ENCODE measurements around the gene CCSER2.

DNA sequence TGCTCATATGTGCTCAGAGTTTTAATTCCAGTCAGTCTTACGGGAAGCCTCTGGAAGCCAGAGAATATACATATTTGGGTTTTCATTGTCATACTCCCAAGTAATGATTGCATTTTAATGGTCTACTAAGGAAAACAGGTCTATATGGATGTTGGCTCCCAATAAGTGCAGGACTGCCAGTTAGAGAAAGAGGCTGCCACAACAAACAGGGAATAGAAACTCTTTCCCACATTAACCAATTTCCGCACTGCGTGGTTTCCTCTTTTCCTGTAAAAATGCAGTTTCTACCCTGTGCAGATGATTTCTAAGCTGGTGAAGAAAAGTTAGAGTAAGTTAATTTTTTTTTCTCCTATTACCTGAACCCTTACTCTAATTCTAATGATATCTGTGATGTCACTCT, 78.2 kb downstream of the CCSER2 start:
- TF ChIP-seq, protein P1, sequence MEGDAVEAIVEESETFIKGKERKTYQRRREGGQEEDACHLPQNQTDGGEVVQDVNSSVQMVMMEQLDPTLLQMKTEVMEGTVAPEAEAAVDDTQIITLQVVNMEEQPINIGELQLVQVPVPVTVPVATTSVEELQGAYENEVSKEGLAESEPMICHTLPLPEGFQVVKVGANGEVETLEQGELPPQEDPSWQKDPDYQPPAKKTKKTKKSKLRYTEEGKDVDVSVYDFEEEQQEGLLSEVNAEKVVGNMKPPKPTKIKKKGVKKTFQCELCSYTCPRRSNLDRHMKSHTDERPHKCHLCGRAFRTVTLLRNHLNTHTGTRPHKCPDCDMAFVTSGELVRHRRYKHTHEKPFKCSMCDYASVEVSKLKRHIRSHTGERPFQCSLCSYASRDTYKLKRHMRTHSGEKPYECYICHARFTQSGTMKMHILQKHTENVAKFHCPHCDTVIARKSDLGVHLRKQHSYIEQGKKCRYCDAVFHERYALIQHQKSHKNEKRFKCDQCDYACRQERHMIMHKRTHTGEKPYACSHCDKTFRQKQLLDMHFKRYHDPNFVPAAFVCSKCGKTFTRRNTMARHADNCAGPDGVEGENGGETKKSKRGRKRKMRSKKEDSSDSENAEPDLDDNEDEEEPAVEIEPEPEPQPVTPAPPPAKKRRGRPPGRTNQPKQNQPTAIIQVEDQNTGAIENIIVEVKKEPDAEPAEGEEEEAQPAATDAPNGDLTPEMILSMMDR (IDR thresholded peaks at IDR 0.05): no peak
- TF ChIP-seq POLR2A (IDR thresholded peaks at IDR 0.05): no peak

All from thyroid gland (tissue), 4 donors.